CD4-positive, alpha-beta T cell (primary cell): ENCODE data around the gene UBR3. TPM values are rescaled to one million over a fixed set of nuclear protein-coding genes. Genes with fewer than 3 reads are reported as not detected.
"Not testable (repeated sequence)": the region's sequence is repeated elsewhere in the genome, so short reads cannot be mapped to it uniquely, and the experiment has no call there.

Experiments used
- ATAC-seq: fragments of 200-7000 bp; cut with Tn5 transposase; one replicate; pipeline ENCODE4 v1.10.0; 2022; ENCODE audit warnings: mild to moderate bottlenecking; ENCODE audit not compliant: poor library complexity
- CTCF ChIA-PET: fragments of 350-600 bp; sonication (Branson Sonifier 250); formaldehyde crosslinking; loops from one replicate; lab custom pipeline; 2021; ENCODE audit warnings: antibody characterized with exemption, inconsistent platforms; lab: Charles Lee
- POLR2A ChIA-PET: fragments of 350-600 bp; sonication (Branson Sonifier 250); formaldehyde crosslinking; loops from one replicate; lab custom pipeline; 2021; ENCODE audit warnings: antibody characterized with exemption, inconsistent platforms; lab: Charles Lee
- DNase-seq, 14 experiments: peaks; one replicate each; pipeline ENCODE4 v3.0.0-alpha.2; 2013 to 2020; ENCODE audit warnings: mixed read lengths in 2 of 14
- H3K27ac ChIP-seq, 2 donors: one replicate each; pipeline versions ENCODE4 v1.5.1 to v1.7.0; 2013; ENCODE audit warnings: low read length in 2 of 2, low read depth in 1 of 2, mild to moderate bottlenecking in 1 of 2
- H3K27me3 ChIP-seq, 2 experiments: 1 replicate in 1 of 2; 2 replicates in 1 of 2; pipeline versions ENCODE4 v1.6.1 to v1.7.0; 2013; ENCODE audit warnings: low read length in 2 of 2, control low read depth in 1 of 2, mild to moderate bottlenecking in 1 of 2, moderate library complexity in 1 of 2; ENCODE audit not compliant: insufficient read depth in 2 of 2, control insufficient read depth in 1 of 2
- H3K36me3 ChIP-seq: one replicate; pipeline ENCODE4 v1.6.1; 2013; ENCODE audit warnings: low read length, control low read depth; ENCODE audit not compliant: insufficient read depth
- H3K4me1 ChIP-seq: one replicate; pipeline ENCODE4 v1.6.1; 2013; ENCODE audit warnings: low read length, control low read depth; ENCODE audit not compliant: insufficient read depth
- H3K4me3 ChIP-seq: one replicate; pipeline ENCODE4 v1.5.1; 2013; ENCODE audit warnings: mild to moderate bottlenecking, low read length, moderate library complexity
- H3K9me3 ChIP-seq, 2 experiments: 1 replicate in 1 of 2; 2 replicates in 1 of 2; pipeline versions ENCODE4 v1.6.1 to v1.7.0; 2013; ENCODE audit warnings: low read length in 2 of 2, mild to moderate bottlenecking in 2 of 2, control low read depth in 1 of 2, moderate library complexity in 1 of 2; ENCODE audit not compliant: control insufficient read depth in 1 of 2, insufficient read depth in 1 of 2
- H3K27ac Mint-ChIP-seq: one replicate; pipeline ENCODE4 v1.8.0; 2020; ENCODE audit warnings: mixed read lengths
- H3K27me3 Mint-ChIP-seq: one replicate; pipeline ENCODE4 v1.8.0; 2021; ENCODE audit warnings: mixed read lengths
- H3K36me3 Mint-ChIP-seq: one replicate; pipeline ENCODE4 v1.8.0; 2021; ENCODE audit warnings: low read depth, mixed read lengths
- H3K4me1 Mint-ChIP-seq: one replicate; pipeline ENCODE4 v1.8.0; 2021; ENCODE audit warnings: low read depth, mixed read lengths
- H3K4me3 Mint-ChIP-seq: one replicate; pipeline ENCODE4 v1.8.0; 2020; ENCODE audit warnings: mild to moderate bottlenecking, mixed read lengths
- H3K9me3 Mint-ChIP-seq: one replicate; pipeline ENCODE4 v1.8.0; 2020; ENCODE audit warnings: mixed read lengths
- intact Hi-C, 2 experiments: fragments of 100-400 bp; cut with DNase I in 1 of 2; cut with micrococcal nuclease in 1 of 2; formaldehyde crosslinking; loops; one replicate each; pipeline versions ENCODE4 v1.15.1 to v1.9.0; 2023 to 2025; cut with DNase I, micrococcal nuclease
- total RNA-seq, 174 experiments: library from RNA in 2 of 174; stranded (reverse) in 2 of 174; gene quantifications; one replicate each; pipeline ENCODE4 v1.2.3 and lab custom pipeline; 2021 to 2026
- TF ChIP-seq, protein P1 (sequence below): fragments of 200-600 bp; IDR thresholded peaks from one replicate; pipeline ENCODE4 v1.8.0; 2022; ENCODE audit warnings: antibody characterized with exemption, mild to moderate bottlenecking

The UBR3 gene
- total RNA-seq, 2 experiments from 2014 or later = 32.1 to 35.2 TPM

DNA sequence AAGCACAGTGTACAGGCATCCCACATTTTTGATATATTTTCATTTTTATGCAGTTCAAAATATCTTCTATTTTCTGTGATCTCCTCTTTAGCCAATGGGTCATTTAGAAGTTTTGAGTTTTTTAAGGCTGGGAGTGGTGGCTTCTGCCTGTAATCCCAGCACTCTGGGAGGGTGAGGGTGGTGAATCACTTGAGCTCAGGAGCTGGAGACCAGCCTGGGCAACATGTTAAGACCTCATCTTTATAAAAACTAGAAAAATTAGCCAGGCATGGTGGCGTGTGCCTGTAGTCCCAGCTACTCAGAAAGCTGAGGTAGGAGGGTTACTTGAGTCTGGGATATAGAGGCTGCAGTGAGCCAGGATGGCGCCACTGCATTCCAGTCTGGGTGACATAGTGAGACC is 17.8 kb downstream of the UBR3 start:
- Histone ChIP-seq H3K27ac (no peak overlapping the region), H3K9me3 (no peaks in the 10 kb centered on the region), H3K4me3 (no peak overlapping the region), H3K4me1 (peaks cover 18% of the 10 kb centered on the region), H3K27me3 (no peaks in the 10 kb centered on the region), H3K36me3 (peaks cover 5% of the 10 kb centered on the region)
- DNase-seq = no peak
- Mint-ChIP-seq H3K9me3 (no peaks in the 10 kb centered on the region), H3K36me3 (peaks cover 45% of the 10 kb centered on the region), H3K4me1 (peaks cover 62% of the 10 kb centered on the region), H3K27me3 (no peaks in the 10 kb centered on the region), H3K27ac (no peak overlapping the region), H3K4me3 (no peak overlapping the region)
- TF ChIP-seq, protein P1, sequence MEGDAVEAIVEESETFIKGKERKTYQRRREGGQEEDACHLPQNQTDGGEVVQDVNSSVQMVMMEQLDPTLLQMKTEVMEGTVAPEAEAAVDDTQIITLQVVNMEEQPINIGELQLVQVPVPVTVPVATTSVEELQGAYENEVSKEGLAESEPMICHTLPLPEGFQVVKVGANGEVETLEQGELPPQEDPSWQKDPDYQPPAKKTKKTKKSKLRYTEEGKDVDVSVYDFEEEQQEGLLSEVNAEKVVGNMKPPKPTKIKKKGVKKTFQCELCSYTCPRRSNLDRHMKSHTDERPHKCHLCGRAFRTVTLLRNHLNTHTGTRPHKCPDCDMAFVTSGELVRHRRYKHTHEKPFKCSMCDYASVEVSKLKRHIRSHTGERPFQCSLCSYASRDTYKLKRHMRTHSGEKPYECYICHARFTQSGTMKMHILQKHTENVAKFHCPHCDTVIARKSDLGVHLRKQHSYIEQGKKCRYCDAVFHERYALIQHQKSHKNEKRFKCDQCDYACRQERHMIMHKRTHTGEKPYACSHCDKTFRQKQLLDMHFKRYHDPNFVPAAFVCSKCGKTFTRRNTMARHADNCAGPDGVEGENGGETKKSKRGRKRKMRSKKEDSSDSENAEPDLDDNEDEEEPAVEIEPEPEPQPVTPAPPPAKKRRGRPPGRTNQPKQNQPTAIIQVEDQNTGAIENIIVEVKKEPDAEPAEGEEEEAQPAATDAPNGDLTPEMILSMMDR = no peak
- no peak for ATAC-seq
- ChIA-PET POLR2A (no interaction called here), CTCF (interaction anchor here (0.6 to 1.8 kb wide), 2 partner anchors 21 to 1273 kb away, joined by 3 to 8 read pairs; partner anchors contain the start of gene METTL5)
- intact Hi-C loops = no loop called here

- intact Hi-C loops, ATAC-seq, H3K9me3 ChIP-seq, H3K27me3 Mint-ChIP-seq, H3K27me3 ChIP-seq, H3K4me1 ChIP-seq, H3K27ac Mint-ChIP-seq, H3K4me3 ChIP-seq, H3K36me3 ChIP-seq, H3K4me3 Mint-ChIP-seq, H3K9me3 Mint-ChIP-seq, DNase-seq, H3K27ac ChIP-seq: not testable (repeated sequence)
- ChIA-PET POLR2A (interaction anchor here (1.0 kb wide), 1 partner anchor 9 kb away, joined by 3 read pairs; no protein-coding TSS in a partner anchor), CTCF (interaction anchor here (1.0 kb wide), 1 partner anchor 24 kb away, joined by 3 read pairs; the partner anchor contains the start of gene METTL5)
- Mint-ChIP-seq H3K36me3 (peaks cover 58% of the 10 kb centered on the region), H3K4me1 (peaks cover 67% of the 10 kb centered on the region)
Observed at GRCh38 chr2:169848959-169849693, 21.9 kb downstream of the UBR3 start.

DNA sequence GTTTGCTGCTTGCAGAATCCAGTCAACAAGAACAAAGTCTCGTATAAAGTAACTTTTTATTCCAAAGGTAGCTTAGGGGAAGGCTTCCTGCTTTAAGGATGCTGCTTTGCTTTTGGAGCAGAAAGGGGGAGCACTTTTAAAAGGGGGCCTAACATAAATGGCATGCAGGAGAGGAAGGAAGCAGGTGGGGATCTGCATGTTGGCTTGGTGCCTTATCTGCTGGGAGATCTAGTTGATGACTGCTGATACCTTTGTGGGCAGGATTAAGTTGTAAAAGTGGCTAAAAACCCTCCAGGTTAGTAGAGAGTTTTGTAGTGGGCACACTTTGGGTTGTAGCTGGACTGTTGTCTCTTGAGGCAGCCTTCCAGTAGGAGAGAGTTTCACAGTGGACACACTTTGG is 22.5 kb downstream of the UBR3 start:
- Histone ChIP-seq H3K27ac (no peak overlapping the region), H3K27me3 (no peaks in the 10 kb centered on the region), H3K9me3 (no peaks in the 10 kb centered on the region), H3K36me3 (peaks cover 5% of the 10 kb centered on the region), H3K4me3 (no peak overlapping the region), H3K4me1 (peaks cover 9% of the 10 kb centered on the region)
- POLR2A ChIA-PET = interaction anchor here (1.0 kb wide), 1 partner anchor 8 kb away, joined by 3 read pairs; no protein-coding TSS in a partner anchor
- H3K36me3 Mint-ChIP-seq = peaks cover 55% of the 10 kb centered on the region
- no peak overlapping the region for H3K4me3 Mint-ChIP-seq
- DNase-seq (no peak), ATAC-seq (no peak)
- TF ChIP-seq, protein P1 = no peak
- H3K27me3 Mint-ChIP-seq = no peaks in the 10 kb centered on the region
- intact Hi-C loops = no loop called here
- H3K4me1 Mint-ChIP-seq = peaks cover 64% of the 10 kb centered on the region
- no peak overlapping the region for H3K27ac Mint-ChIP-seq
- no peaks in the 10 kb centered on the region for H3K9me3 Mint-ChIP-seq
- CTCF ChIA-PET = interaction anchor here (1.0 kb wide), 1 partner anchor 25 kb away, joined by 3 read pairs; the partner anchor contains the start of gene METTL5
